ENCODE data around the gene ZFAND4.

DNA sequence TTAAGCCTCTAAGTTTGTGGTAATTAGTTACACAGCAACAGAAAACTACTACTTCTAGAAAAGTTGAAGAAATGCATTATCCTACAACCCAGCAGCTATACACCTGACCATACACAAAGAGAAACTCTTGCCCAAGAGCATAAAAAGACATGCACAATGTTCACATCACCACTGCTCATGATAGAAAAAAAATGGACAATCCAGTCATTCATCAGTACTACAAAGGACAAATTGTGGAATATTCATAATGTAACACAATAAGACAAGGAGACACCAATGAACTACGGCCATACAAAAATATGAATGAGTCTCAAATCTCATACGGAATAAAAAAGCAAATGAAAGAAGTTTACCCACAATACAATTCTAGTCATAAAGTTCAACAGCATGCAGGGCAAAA lies 87.4 kb downstream of the ZFAND4 start:
- TF ChIP-seq, protein P1, sequence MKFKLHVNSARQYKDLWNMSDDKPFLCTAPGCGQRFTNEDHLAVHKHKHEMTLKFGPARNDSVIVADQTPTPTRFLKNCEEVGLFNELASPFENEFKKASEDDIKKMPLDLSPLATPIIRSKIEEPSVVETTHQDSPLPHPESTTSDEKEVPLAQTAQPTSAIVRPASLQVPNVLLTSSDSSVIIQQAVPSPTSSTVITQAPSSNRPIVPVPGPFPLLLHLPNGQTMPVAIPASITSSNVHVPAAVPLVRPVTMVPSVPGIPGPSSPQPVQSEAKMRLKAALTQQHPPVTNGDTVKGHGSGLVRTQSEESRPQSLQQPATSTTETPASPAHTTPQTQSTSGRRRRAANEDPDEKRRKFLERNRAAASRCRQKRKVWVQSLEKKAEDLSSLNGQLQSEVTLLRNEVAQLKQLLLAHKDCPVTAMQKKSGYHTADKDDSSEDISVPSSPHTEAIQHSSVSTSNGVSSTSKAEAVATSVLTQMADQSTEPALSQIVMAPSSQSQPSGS (tag by site-specific recombination; IDR thresholded peaks at IDR 0.05; ENCODE audit: low read depth): no peak
- TF ChIP-seq ZNF174 (tag by site-specific recombination; IDR thresholded peaks at IDR 0.05): no peak
- TF ChIP-seq YY1 (tag by site-specific recombination; IDR thresholded peaks at IDR 0.05): no peak
- TF ChIP-seq, protein P2, sequence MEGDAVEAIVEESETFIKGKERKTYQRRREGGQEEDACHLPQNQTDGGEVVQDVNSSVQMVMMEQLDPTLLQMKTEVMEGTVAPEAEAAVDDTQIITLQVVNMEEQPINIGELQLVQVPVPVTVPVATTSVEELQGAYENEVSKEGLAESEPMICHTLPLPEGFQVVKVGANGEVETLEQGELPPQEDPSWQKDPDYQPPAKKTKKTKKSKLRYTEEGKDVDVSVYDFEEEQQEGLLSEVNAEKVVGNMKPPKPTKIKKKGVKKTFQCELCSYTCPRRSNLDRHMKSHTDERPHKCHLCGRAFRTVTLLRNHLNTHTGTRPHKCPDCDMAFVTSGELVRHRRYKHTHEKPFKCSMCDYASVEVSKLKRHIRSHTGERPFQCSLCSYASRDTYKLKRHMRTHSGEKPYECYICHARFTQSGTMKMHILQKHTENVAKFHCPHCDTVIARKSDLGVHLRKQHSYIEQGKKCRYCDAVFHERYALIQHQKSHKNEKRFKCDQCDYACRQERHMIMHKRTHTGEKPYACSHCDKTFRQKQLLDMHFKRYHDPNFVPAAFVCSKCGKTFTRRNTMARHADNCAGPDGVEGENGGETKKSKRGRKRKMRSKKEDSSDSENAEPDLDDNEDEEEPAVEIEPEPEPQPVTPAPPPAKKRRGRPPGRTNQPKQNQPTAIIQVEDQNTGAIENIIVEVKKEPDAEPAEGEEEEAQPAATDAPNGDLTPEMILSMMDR (tag by site-specific recombination; IDR thresholded peaks at IDR 0.05): no peak
- TF ChIP-seq ZNF571 (tag by site-specific recombination; IDR thresholded peaks at IDR 0.05): no peak
- TF ChIP-seq ZNF184 (tag by site-specific recombination; IDR thresholded peaks at IDR 0.05): no peak
- TF ChIP-seq ZNF626 (tag by site-specific recombination; IDR thresholded peaks at IDR 0.05): no peak
- TF ChIP-seq ZFP3 (tag by site-specific recombination; IDR thresholded peaks at IDR 0.05; ENCODE audit: low read depth): no peak
- TF ChIP-seq, protein P3, sequence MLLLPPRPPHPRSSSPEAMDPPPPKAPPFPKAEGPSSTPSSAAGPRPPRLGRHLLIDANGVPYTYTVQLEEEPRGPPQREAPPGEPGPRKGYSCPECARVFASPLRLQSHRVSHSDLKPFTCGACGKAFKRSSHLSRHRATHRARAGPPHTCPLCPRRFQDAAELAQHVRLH (tag by site-specific recombination; IDR thresholded peaks at IDR 0.05): no peak
- no peak for TF ChIP-seq ZBTB8A (tag by site-specific recombination; IDR thresholded peaks at IDR 0.05)
- TF ChIP-seq RBAK (tag by site-specific recombination; IDR thresholded peaks at IDR 0.05): no peak
- no peak for TF ChIP-seq ZNF664 (tag by site-specific recombination; IDR thresholded peaks at IDR 0.05)
- no peak for TF ChIP-seq ZNF292 (tag by site-specific recombination; IDR thresholded peaks at IDR 0.05; ENCODE audit: borderline replicate concordance, low read depth)

Measured in HEK293 (cell line).